ENCODE results near the gene LAMA4. TPM values are rescaled to one million over a fixed set of nuclear protein-coding genes. Genes with fewer than 3 reads are reported as not detected.

The LAMA4 gene
- total RNA-seq, 1 donor from 2014 or later: 46.4 TPM

DNA sequence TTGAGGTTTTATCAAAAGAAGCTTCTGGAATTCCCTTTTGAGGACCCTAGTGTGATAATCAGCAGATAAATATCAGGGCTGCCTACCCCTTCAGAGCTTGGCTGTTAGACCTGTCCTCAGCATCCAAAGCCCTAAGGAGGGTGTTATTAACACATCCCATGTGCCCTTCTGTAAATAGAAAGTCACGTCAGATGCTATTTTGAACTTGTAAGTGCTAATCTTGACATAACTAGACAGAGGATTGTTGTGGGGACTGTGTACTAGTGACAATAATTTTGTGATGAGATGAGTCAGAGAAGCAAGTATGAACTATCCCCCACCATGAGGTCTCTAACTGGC, 4.9 kb upstream of the LAMA4 start:
- peaks cover 29% of the 10 kb centered on the region for H3K4me1 Mint-ChIP-seq
- H3K27me3 Mint-ChIP-seq (ENCODE audit: low read depth): peaks cover 2% of the 10 kb centered on the region
- TF ChIP-seq, protein P1, sequence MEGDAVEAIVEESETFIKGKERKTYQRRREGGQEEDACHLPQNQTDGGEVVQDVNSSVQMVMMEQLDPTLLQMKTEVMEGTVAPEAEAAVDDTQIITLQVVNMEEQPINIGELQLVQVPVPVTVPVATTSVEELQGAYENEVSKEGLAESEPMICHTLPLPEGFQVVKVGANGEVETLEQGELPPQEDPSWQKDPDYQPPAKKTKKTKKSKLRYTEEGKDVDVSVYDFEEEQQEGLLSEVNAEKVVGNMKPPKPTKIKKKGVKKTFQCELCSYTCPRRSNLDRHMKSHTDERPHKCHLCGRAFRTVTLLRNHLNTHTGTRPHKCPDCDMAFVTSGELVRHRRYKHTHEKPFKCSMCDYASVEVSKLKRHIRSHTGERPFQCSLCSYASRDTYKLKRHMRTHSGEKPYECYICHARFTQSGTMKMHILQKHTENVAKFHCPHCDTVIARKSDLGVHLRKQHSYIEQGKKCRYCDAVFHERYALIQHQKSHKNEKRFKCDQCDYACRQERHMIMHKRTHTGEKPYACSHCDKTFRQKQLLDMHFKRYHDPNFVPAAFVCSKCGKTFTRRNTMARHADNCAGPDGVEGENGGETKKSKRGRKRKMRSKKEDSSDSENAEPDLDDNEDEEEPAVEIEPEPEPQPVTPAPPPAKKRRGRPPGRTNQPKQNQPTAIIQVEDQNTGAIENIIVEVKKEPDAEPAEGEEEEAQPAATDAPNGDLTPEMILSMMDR (IDR thresholded peaks at IDR 0.05; ENCODE audit: unreplicated experiment): no peak
- no peaks in the 10 kb centered on the region for H3K36me3 Mint-ChIP-seq
- DNase-seq (ENCODE audit: low spot score in 2 of 2, unreplicated experiment in 2 of 2): no peak
- H3K9me3 Mint-ChIP-seq: no peaks in the 10 kb centered on the region
- H3K27ac Mint-ChIP-seq: no peak overlapping the region
- no peak overlapping the region for H3K4me3 Mint-ChIP-seq

DNA sequence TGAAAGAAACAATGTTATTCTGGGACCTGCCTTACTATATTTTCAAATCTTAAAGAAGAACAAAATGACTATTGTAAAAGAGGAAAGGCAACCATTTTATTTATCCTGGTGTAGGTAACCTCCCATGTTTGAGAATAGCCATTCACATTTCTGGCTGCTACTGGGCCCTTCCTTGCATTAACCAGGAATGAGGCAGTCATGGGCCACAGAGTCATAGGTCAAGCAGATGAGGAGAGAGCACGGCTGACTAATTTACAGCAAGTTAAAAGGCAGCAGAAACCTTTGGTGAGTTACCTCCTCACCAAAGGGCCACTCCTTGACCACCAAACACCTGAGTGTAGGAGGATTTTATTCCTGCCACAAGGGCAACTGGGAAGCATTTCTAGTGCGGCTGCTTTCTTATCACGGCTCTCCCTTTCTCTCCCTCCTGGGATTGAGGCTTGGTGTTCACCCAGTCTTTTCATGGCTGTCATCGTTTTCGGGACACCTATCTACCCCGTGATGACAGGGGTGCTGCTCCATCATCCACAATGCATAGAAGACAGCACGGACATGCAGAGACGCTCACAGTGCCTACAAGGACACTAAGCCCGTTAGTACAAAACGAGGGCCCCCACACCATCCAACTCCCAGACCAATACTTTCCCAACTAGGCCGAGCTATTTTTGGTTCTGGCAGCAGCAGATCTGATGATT, 4.4 kb upstream of the LAMA4 start:
- Mint-ChIP-seq H3K9me3 (no peaks in the 10 kb centered on the region), H3K4me1 (peaks cover 32% of the 10 kb centered on the region), H3K4me3 (no peak overlapping the region), H3K27ac (no peak overlapping the region), H3K27me3 (ENCODE audit: low read depth) (peaks cover 2% of the 10 kb centered on the region), H3K36me3 (no peaks in the 10 kb centered on the region)
- TF ChIP-seq, protein P1 (IDR thresholded peaks at IDR 0.05; ENCODE audit: unreplicated experiment): no peak
- no peak for DNase-seq (ENCODE audit: low spot score in 2 of 2, unreplicated experiment in 2 of 2)

- DNase-seq (ENCODE audit: low spot score in 2 of 2, unreplicated experiment in 2 of 2): no peak
- H3K4me3 Mint-ChIP-seq: no peak overlapping the region
- peaks cover 41% of the 10 kb centered on the region for H3K4me1 Mint-ChIP-seq
- peak overlapping the region; percentile 77 for H3K27ac Mint-ChIP-seq
- H3K9me3 Mint-ChIP-seq: no peaks in the 10 kb centered on the region
- no peaks in the 10 kb centered on the region for H3K36me3 Mint-ChIP-seq
- H3K27me3 Mint-ChIP-seq (ENCODE audit: low read depth): peaks cover 11% of the 10 kb centered on the region
- TF ChIP-seq, protein P1 (IDR thresholded peaks at IDR 0.05; ENCODE audit: unreplicated experiment): no peak
Measured at GRCh38 chr6:112257178-112257855, 3.0 kb upstream of the LAMA4 start.

- Mint-ChIP-seq H3K4me1 (peaks cover 49% of the 10 kb centered on the region), H3K27me3 (ENCODE audit: low read depth) (peaks cover 11% of the 10 kb centered on the region), H3K36me3 (no peaks in the 10 kb centered on the region), H3K9me3 (no peaks in the 10 kb centered on the region), H3K27ac (peak overlapping the region; percentile 90), H3K4me3 (peak overlapping the region; percentile 82)
- TF ChIP-seq, protein P1 (IDR thresholded peaks at IDR 0.05; ENCODE audit: unreplicated experiment): no peak
- no peak for DNase-seq (ENCODE audit: low spot score in 2 of 2, unreplicated experiment in 2 of 2)
Measured at GRCh38 chr6:112254921-112255320, 554 bp upstream of the LAMA4 start.

- Mint-ChIP-seq H3K36me3 (no peaks in the 10 kb centered on the region), H3K4me3 (peak overlapping the region; percentile 82), H3K9me3 (no peaks in the 10 kb centered on the region), H3K27me3 (ENCODE audit: low read depth) (peaks cover 11% of the 10 kb centered on the region), H3K27ac (peak overlapping the region; percentile 90), H3K4me1 (peaks cover 47% of the 10 kb centered on the region)
- TF ChIP-seq, protein P1 (IDR thresholded peaks at IDR 0.05; ENCODE audit: unreplicated experiment): no peak
- no peak for DNase-seq (ENCODE audit: low spot score in 2 of 2, unreplicated experiment in 2 of 2)
Measured at GRCh38 chr6:112253498-112253840, 898 bp downstream of the LAMA4 start.

Measured in mesothelial cell of epicardium (in vitro differentiated cells).